HepG2 (cell line): ENCODE measurements around the gene ACVR1B. TPM values are rescaled to one million over a fixed set of nuclear protein-coding genes. Genes with fewer than 3 reads are reported as not detected.

Experiments used
- ATAD3A ChIP-seq: sonication (generic); formaldehyde crosslinking; IDR thresholded peaks from 2 replicates; pipeline ENCODE4 v1.4.0; 2020; ENCODE audit warnings: missing genetic modification reagents
- CCDC6 ChIP-seq: sonication (generic); formaldehyde crosslinking; IDR thresholded peaks from 2 replicates; pipeline ENCODE4 v1.8.1; 2022; ENCODE audit warnings: mild to moderate bottlenecking, missing genetic modification reagents, moderate library complexity
- FOXC1 ChIP-seq: sonication (generic); formaldehyde crosslinking; IDR thresholded peaks from 2 replicates; pipeline ENCODE4 v1.8.0; 2022; ENCODE audit warnings: mild to moderate bottlenecking, missing genetic modification reagents, borderline replicate concordance
- HNRNPL ChIP-seq: fragments of 200-400 bp; formaldehyde crosslinking; IDR thresholded peaks from 2 replicates; pipeline ENCODE4 v1.6.1; 2017; ENCODE audit warnings: mild to moderate bottlenecking, low read depth, low read length
- HNRNPLL ChIP-seq: fragments of 200-400 bp; formaldehyde crosslinking; IDR thresholded peaks from 2 replicates; pipeline ENCODE4 v1.6.1; 2017; ENCODE audit warnings: mild to moderate bottlenecking, low read depth, low read length; ENCODE audit not compliant: poor library complexity, severe bottlenecking
- MAFK ChIP-seq, 2 experiments: IDR thresholded peaks in 1 of 2; conservative IDR thresholded peaks in 1 of 2; 2 replicates each; pipeline ENCODE4 v1.6.1; 2011; ENCODE audit warnings: improper control_type of control experiment in 2 of 2, low read length in 2 of 2
- NFKB2 ChIP-seq: sonication (generic); formaldehyde crosslinking; IDR thresholded peaks from 2 replicates; pipeline ENCODE4 v1.4.0; 2020; ENCODE audit warnings: missing genetic modification reagents, borderline replicate concordance
- POLR2A ChIP-seq, 2 experiments: IDR thresholded peaks; 2 replicates each; pipeline ENCODE4 v1.6.1; 2011; ENCODE audit warnings: low read depth in 2 of 2, low read length in 2 of 2, mild to moderate bottlenecking in 1 of 2, moderate library complexity in 1 of 2; ENCODE audit not compliant: insufficient read depth in 1 of 2
- RCOR2 ChIP-seq: IDR thresholded peaks from 2 replicates; pipeline ENCODE4 v1.6.1; 2016; ENCODE audit warnings: missing biosample characterization, missing genetic modification reagents
- RNF2 ChIP-seq: fragments of 450-650 bp; conservative IDR thresholded peaks from 2 replicates; pipeline ENCODE4 v1.6.1; 2016; ENCODE audit warnings: low read depth
- RORA ChIP-seq: sonication (generic); formaldehyde crosslinking; IDR thresholded peaks from 2 replicates; pipeline ENCODE4 v1.5.0; 2020; ENCODE audit warnings: mild to moderate bottlenecking, missing genetic modification reagents, moderate library complexity
- SMAD9 ChIP-seq: sonication (generic); formaldehyde crosslinking; IDR thresholded peaks from 2 replicates; pipeline ENCODE4 v1.5.1; 2020; ENCODE audit warnings: mild to moderate bottlenecking, missing genetic modification reagents
- SP4 ChIP-seq: sonication (generic); formaldehyde crosslinking; IDR thresholded peaks from 2 replicates; pipeline ENCODE4 v1.8.1; 2023; ENCODE audit warnings: mild to moderate bottlenecking, missing genetic modification reagents
- SP5 ChIP-seq: IDR thresholded peaks from 2 replicates; pipeline ENCODE4 v1.6.1; 2016; ENCODE audit warnings: low read depth, borderline replicate concordance
- TBX3 ChIP-seq: fragments of 450-650 bp; IDR thresholded peaks from 2 replicates; pipeline ENCODE4 v1.6.1; 2017; ENCODE audit warnings: antibody characterized with exemption, mild to moderate bottlenecking, inconsistent platforms, borderline replicate concordance
- TP53 ChIP-seq: sonication (generic); formaldehyde crosslinking; conservative IDR thresholded peaks from 2 replicates; pipeline ENCODE4 v1.4.0; 2020; ENCODE audit warnings: missing genetic modification reagents
- YY1 ChIP-seq: IDR thresholded peaks from 2 replicates; pipeline ENCODE4 v1.6.1; 2011; ENCODE audit warnings: low read length, low read depth, moderate library complexity, mild to moderate bottlenecking; ENCODE audit not compliant: insufficient read depth, insufficient replicate concordance
- ZBTB14 ChIP-seq: sonication (generic); formaldehyde crosslinking; IDR thresholded peaks from 2 replicates; pipeline ENCODE4 v1.4.0; 2020; ENCODE audit warnings: missing genetic modification reagents
- ZFP91 ChIP-seq: sonication (generic); formaldehyde crosslinking; IDR thresholded peaks from 2 replicates; pipeline ENCODE4 v1.9.0; 2022; ENCODE audit warnings: missing genetic modification reagents, mild to moderate bottlenecking, borderline replicate concordance
- ZNF512B ChIP-seq: sonication (generic); formaldehyde crosslinking; IDR thresholded peaks from 2 replicates; pipeline ENCODE4 v1.5.1; 2020; ENCODE audit warnings: missing genetic modification reagents, mild to moderate bottlenecking, borderline replicate concordance
- ZNF576 ChIP-seq: sonication (generic); formaldehyde crosslinking; IDR thresholded peaks from 2 replicates; pipeline ENCODE4 v1.4.0; 2020; ENCODE audit warnings: mild to moderate bottlenecking, missing genetic modification reagents
- ZNF772 ChIP-seq: sonication (generic); formaldehyde crosslinking; IDR thresholded peaks from 2 replicates; pipeline ENCODE4 v1.5.0; 2020; ENCODE audit warnings: mild to moderate bottlenecking, missing genetic modification reagents
- ZNF780A ChIP-seq: sonication (generic); formaldehyde crosslinking; IDR thresholded peaks from 2 replicates; pipeline ENCODE4 v1.8.0; 2022; ENCODE audit warnings: mild to moderate bottlenecking, missing genetic modification reagents, moderate library complexity
- polyA plus RNA-seq, 8 experiments: library from polyadenylated mRNA; depleted of rRNA in 3 of 8; stranded (reverse) in 7 of 8; unstranded in 1 of 8; fragments of >200 nt; fragmentation: Illumina TruSeq in 4 of 8; extraction: Trizol in 4 of 8; gene quantifications; 2 replicates each; pipeline versions ENCODE4 v1.2.1 to v1.2.3, GENCODE V29; 2011 to 2016; ENCODE audit warnings: low read depth in 4 of 8, missing spikeins in 1 of 8, mixed read lengths in 1 of 8; ENCODE audit not compliant: insufficient read depth in 1 of 8
- total RNA-seq, 5 experiments: library from RNA; depleted of rRNA; stranded (reverse); fragments of >200 nt; fragmentation: Illumina TruSeq; extraction: Trizol; gene quantifications; 2 replicates each; pipeline ENCODE4 v1.2.3, GENCODE V29; 2016; ENCODE audit warnings: low read depth in 1 of 5

ACVR1B gene
- total and polyA plus RNA-seq, 2 of the 13 experiments (the other 11 are each of a cell fraction or from before 2014, with no cell fraction given) = 8.9 to 12.1 TPM

- no peak for TF ChIP-seq SMAD9
- peak; percentile 77; the same call in 1 of the 2 replicates for TF ChIP-seq NFKB2 (CRISPR knock-in tag)
- TF ChIP-seq RCOR2 (CRISPR knock-in tag) = no peak
- peak; percentile 64 for TF ChIP-seq HNRNPLL
- TF ChIP-seq ZNF512B (CRISPR knock-in tag) = 0 out of 2 replicates have a peak, but pooled peaks have one; percentile 34
- TF ChIP-seq MAFK (conservative IDR thresholded peaks at IDR 0.05 in 1 of 2, IDR thresholded peaks at IDR 0.05 in 1 of 2; ENCODE audit: low read length in 2 of 2) = no peak
- 0 out of 2 replicates have a peak, but pooled peaks have one; percentile 35 for TF ChIP-seq SP4 (CRISPR knock-in tag)
- TF ChIP-seq RNF2 = peak; percentile 78; the same call in 1 of the 2 replicates
- TF ChIP-seq FOXC1 (CRISPR knock-in tag) = no peak
- no peak for TF ChIP-seq TBX3
- 0 out of 2 replicates have a peak, but pooled peaks have one; percentile 40 for TF ChIP-seq CCDC6 (CRISPR knock-in tag)
- TF ChIP-seq ZNF780A (CRISPR knock-in tag) = no peak
- TF ChIP-seq SP5 (CRISPR knock-in tag) = no peak
- TF ChIP-seq HNRNPL = no peak
- no peak for TF ChIP-seq TP53
- TF ChIP-seq ATAD3A (CRISPR knock-in tag) = no peak
- no peak for TF ChIP-seq ZNF576 (CRISPR knock-in tag)
- TF ChIP-seq POLR2A (IDR thresholded peaks at IDR 0.05; ENCODE audit: insufficient read depth in 1 of 2, low read depth in 2 of 2, low read length in 2 of 2) = 0 out of 4 replicates have a peak, but pooled peaks of 1 of the 2 experiments have one; percentile 46
- no peak for TF ChIP-seq RORA (CRISPR knock-in tag)
- TF ChIP-seq YY1 = no peak
- peak; percentile 68; the same call in 1 of the 2 replicates for TF ChIP-seq ZNF772 (CRISPR knock-in tag)
- peak; percentile 86 for TF ChIP-seq ZBTB14 (CRISPR knock-in tag)
- TF ChIP-seq ZFP91 (CRISPR knock-in tag) = peak; percentile 74; the same call in 1 of the 2 replicates
Measured at GRCh38 chr12:51951199-51951842, at the start of gene ACVR1B (continued).
